HG02884 (cell line): ENCODE measurements around the gene OASL.
"Not testable (repeated sequence)": the region's sequence is repeated elsewhere in the genome, so short reads cannot be mapped to it uniquely, and the experiment has no call there.

ENCODE experiments used
- ATAC-seq: cut with Tn5 transposase; IDR thresholded peaks from one replicate; pipeline ENCODE4 v1.9.1; 2021; ENCODE audit warnings: mild to moderate bottlenecking, moderate library complexity; ENCODE audit not compliant: unreplicated experiment

Gene OASL, protein sequence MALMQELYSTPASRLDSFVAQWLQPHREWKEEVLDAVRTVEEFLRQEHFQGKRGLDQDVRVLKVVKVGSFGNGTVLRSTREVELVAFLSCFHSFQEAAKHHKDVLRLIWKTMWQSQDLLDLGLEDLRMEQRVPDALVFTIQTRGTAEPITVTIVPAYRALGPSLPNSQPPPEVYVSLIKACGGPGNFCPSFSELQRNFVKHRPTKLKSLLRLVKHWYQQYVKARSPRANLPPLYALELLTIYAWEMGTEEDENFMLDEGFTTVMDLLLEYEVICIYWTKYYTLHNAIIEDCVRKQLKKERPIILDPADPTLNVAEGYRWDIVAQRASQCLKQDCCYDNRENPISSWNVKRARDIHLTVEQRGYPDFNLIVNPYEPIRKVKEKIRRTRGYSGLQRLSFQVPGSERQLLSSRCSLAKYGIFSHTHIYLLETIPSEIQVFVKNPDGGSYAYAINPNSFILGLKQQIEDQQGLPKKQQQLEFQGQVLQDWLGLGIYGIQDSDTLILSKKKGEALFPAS

DNA sequence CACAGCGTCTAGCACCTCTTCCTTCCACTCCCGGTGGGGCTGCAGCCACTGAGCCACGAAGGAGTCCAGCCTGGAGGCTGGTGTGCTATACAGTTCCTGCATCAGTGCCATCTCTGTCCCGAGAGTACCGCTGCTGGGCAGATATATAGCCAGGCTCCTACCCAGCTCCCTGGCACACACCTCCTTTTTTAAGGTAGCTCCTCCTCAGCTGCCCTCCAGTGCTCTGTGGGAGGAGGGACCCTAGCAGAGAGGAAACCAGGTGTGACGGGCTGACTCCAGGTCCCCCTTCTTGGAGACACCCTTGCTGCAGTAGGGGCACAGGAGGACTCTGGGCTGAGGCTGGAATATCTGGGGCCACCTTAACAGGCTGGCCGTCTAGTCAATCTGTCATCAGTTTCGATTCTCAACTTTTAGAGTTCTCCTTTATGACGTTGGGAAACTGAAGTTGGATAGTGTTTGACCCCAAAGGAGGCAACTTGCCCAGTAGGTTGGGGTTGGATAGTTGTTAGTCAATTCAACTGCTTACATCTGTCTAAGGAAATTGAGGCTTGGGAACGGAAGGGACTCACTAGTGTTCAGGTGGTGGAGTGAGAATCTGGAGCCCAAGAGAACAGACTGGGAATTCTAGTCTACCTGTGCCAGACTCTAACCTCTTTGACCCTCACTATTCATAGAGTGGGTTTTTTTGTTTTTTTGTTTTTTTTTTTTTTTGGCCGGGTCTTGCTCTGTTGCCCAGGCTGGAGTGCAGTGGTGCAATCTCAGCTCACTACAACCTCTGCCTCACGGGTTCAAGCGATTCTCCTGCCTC, at the start of gene OASL:
TSS of gene OASL (minus strand) at position 386 of the 808 bp plus-strand sequence. CDS start at position 111, 275 bp downstream.
- ATAC-seq = peak; percentile 68

DNA sequence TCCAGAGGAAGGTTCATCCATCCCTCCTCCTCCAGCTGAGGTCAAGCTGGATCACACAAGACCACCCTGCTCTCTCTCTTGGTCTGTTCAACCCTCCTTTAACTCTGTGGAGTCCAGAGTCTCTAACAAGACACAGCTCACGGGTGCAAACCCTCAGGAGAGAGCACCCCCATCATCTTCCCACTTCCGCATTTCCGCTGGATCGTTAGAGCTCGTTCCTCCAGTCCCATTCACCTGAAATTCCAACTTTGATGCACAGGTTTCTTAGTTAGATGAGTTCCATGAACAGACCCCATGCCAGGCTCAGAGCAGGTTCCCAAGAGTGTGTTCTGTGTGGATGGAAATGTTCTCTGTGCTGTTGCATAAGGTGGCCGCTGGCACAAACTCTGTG, 49.1 kb upstream of the OASL start:
- no peak for ATAC-seq

DNA sequence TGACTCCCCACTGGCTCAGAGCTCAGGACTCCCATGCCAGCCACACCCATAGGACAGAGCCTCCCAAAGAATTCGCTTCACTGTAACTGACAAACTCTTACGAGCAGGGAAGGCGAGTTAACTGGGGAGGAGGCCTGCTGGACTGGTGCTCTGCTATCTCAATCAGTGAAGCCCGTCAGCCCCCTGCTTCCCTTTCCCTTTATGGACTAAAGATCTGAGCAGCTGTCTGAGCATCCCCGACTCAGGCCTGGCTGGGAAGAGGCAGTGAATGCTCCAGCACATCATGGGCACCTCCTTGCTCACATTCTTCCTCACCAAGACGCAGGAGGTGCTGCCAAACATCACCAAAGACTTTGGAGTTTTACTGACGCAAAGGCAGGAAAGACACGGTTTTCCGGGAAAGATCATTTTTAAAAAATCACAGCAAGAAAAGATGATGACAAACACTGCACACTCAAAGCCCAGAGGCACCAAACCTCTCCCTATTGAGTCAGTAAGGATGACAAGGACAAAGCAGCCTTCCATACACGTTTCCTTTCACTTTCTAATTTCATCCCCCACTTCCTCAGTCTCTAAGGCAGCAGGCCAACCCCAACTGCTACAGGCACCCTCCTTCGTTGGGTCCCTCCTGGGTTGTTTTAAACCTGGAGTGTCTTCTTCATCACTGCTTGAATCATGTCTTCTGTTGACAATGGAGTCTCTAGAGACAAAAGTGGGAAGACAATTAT, 48.6 kb upstream of the OASL start:
- no peak for ATAC-seq

DNA sequence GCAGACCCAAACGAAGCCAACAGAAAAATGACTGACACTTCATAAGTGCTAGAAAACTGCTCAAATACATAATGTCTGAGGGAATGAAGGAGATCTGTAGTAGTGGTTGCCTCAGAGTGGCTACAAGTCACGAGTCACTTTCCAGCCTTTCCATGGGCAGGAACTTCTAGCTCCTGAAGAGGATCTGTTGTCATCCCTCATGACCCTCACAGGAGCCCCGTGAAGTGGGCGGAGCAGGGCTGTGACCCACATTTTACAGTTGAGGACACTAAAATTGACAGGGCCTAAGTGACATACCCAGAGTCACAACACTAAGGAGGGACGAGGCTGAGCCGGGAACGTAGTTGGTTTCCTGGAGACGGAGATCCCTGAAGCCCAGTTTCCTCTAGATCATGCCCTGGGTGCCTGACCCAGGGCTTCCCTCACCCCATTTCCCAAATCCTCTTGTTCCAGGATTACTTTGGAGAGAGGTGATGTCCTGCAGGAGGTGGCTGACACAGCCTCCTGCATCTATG, 47.8 kb upstream of the OASL start:
- ATAC-seq = no peak

DNA sequence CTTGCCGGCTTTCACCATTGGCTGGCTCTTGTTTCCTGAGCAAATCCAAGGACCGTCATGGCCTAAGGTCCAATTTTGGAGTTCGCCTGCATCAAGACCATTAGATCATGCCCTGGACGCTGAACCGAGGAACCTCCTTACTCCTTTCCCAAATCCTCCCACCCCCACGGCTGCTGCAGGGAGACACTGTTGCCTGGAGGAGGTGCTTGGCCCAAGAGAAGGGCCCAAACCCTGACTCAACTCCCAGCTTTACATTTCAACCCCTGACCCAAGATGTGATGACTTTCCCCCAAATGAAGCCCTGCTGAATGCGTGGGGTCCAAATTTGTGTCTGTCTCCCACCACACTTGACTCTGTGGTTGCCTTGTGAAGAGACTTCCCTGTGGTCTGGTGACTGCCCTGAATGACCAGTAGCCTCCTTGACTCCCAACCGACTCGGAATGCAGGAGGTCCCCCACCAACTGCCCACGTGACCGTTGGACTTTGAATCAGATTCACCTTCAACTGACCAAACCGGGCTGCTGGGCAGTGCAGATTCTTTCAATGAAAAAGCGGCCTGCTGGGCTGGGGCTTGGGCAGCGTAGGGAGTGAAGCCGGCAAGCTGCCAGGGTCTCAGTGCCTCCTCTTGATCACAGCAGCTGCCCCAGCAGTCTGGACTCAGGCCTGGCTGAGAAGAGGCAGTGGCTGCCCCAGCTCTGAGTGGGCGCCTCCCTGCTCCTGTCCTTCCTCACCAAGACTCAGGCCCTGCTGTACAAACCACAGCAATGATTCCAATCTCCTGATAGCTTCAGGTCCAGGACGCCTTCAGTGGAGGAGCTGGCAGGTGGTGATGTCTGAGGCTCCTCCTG, 46.7 kb upstream of the OASL start:
- no peak for ATAC-seq

DNA sequence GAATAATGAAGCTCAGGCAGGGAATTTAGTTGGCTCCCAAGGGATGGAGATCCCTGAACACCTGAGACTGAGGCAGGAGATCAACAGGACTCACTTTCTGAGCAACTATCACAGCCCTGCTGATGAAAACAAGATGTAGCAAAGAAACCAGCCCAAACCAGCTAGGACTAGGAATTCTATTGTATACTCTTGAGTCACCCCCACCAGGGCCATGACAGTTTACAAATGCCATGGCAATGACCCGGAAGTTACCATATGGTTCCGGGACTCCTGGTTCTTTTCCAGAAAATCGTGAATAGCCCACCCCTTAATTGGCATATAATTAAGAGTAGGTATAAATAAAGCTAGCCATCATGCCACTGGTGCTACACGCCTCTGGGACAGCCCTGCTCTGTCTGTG, 46.0 kb upstream of the OASL start:
- ATAC-seq = no peak

DNA sequence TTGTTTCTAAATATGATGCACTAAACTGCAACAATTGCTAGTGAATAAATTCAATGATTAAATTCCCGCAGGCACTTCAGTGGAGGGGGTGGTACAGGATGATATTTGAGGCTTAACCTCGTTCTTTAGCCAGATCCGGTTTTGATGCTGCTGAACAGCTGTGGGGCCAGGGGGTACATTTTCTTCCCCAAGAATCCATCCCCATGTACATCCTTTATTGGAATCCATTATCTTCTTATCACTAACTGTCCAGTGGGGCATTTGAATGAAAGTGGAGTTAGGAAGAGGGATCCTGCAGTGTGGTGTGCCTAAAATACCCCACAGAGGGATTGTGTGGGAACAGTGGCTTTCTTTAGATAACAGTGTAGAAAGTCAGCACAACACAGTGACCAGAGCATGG, 45.2 kb upstream of the OASL start:
- ATAC-seq = no peak

DNA sequence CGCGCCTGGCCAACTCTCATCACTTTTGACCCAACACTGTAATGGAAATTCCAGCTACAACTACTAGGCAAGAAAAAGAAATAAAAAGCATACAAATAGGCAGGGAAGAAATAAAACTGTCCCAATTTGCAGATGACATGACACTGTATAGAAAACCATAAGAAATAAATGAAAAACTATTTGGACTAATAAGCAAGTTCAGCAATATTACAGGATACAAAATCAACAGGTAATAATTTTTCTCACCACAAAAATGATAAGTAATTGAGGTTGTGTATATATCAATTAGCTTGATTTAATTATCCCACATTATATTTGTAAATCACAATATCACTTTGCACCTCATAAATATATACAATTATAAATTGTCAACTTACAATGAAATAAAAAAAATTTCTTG, 41.9 kb upstream of the OASL start:
- ATAC-seq = no peak

DNA sequence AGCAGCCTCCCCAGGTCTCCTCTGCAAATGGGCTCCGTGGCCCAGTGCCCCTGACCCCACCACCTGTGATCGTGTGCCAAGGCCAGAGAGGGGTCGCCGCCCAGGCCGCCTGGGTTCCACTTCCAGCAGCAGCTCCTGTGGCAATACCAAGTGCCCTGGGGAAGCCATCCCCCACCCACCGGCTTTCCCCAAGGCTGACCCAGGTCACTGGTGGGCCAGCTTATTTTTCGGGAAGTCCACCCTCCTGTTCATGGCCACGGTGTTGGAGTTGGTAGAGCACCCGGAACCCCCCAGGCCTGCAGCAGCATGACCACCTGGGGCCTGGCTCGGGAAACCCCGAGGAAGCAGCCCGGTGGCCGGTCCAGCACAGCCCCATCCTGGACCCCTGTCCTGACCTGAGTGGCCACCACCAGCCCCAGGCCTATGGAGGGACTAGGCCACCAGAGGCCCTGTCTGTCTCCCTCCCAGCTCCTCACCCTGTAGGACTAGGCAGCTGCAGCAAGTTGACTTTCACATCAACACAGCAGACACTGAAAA, 40.8 kb upstream of the OASL start:
- ATAC-seq = no peak

DNA sequence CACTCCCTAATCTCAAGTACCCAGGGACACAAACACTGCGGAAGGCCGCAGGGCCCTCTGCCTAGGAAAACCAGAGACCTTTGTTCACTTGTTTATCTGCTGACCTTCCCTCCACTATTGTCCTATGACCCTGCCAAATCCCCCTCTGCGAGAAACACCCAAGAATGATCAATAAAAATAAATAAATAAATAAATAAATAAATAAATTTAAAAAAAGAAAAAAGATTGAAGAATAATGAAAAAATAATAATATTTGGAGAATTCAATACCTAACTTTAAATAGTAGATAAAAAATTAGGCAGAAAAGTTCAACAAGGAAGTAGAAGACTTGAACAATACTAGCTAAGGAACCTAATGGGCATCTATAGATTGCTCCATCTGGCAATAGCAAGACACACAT, 38.4 kb upstream of the OASL start:
- ATAC-seq = not testable (repeated sequence)

DNA sequence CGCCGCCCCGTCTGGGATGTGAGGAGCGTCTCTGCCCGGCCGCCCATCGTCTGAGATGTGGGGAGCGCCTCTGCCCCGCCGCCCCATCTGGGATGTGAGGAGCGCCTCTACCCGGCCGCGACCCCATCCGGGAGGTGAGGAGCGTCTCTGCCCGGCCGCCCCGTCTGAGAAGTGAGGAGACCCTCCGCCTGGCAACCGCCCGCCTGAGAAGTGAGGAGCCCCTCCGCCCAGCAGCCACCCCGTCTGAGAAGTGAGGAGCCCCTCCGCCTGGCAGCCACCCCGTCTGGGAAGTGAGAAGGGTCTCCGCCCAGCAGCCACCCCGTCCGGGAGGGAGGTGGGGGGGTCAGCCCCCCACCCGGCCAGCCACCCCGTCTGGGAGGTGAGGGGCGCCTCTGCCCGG, 36.9 kb upstream of the OASL start:
- ATAC-seq = not testable (repeated sequence)

DNA sequence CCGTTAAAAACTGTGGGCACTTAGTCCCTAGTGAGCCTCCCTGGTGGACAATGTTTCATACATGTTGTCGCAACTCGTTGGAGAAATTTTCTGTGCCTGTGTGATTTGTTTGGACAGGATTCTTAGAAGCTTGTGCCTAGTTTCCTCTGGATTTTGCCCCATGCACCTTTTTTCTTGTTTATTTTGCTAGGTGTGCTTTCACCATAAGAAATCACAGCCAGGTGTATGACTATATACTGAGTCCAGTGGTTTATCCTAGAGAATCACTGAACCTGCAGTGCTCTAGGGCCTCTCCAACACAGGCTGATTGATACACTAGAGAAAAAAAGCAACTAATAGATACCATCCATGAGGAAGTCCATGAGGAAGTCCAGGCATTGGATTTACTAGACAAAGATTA, 33.1 kb upstream of the OASL start:
- no peak for ATAC-seq

DNA sequence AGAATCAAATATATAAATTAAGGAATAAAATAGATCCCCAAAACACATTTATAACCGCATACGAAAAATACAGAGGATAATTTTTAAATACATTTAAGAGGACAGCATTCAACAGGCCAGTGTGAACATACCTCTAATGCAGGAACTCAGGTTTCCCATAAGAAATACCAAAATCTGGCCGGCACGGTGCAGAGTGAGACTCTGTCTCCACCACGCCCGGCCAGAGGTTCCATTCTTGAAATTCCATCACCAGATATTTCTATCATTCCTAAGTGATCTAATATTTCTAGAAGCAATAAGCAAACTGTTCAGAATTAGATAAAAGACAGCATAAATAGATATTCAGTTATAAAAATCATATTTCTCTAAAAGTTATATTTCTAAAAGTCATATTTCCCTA, 30.2 kb upstream of the OASL start:
- ATAC-seq = no peak

DNA sequence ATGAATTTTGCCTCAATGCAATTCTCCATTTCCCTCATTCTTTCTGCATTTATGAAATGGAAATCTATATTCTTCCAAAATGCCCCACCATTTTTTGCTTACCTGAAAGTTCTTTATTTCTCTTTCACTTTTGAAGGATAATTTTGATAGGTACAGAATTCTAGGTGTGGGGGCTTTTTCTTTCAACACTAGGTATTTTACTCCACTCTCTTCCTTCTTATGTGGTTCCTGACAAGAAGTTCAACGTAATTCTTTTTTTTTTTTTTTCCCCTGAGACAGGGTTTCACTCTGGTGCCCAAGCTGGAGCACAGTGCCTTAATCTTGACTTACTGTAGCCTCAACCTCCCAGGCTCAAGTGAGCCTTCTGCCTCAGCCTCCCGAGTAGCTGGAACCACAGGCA, 26.3 kb upstream of the OASL start:
- no peak for ATAC-seq

DNA sequence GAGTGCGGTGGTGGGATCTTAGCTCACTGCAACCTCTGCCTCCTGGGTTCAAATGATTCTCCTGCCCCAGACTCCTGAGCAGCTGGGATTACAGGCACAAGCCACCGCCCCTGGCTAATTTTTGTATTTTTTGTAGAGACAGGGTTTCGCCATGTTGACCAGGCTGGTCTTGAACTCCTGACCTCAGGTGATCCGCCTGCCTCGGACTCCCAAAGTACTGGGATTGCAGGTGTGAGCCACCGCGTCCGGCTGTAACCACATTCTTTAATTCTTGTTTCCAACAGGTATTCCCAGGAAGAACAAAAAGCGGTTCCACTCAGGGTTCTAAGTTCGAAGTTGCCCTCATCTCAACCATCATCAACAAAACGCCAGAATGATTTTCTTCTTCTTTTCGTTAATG, 25.5 kb upstream of the OASL start:
- ATAC-seq = not testable (repeated sequence)

DNA sequence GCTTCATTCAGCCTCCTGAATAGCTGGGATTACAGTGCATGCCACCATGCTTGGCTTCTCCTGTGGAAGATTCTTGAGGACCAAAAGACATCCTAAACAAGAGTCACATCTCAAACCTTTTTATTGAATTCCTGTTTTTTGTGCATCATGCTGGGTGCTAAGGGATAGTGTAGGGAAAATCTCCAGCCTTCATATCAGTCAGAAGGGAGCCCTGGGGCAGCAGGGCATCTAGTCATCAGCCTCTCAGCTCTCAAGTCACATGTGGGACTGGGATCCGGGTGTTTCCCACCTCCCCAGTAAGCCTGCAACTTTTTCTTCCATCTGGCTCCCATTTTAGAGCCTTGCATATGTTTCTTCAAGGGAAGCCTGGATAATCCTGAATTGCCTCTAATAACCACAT, 25.1 kb upstream of the OASL start:
- no peak for ATAC-seq

DNA sequence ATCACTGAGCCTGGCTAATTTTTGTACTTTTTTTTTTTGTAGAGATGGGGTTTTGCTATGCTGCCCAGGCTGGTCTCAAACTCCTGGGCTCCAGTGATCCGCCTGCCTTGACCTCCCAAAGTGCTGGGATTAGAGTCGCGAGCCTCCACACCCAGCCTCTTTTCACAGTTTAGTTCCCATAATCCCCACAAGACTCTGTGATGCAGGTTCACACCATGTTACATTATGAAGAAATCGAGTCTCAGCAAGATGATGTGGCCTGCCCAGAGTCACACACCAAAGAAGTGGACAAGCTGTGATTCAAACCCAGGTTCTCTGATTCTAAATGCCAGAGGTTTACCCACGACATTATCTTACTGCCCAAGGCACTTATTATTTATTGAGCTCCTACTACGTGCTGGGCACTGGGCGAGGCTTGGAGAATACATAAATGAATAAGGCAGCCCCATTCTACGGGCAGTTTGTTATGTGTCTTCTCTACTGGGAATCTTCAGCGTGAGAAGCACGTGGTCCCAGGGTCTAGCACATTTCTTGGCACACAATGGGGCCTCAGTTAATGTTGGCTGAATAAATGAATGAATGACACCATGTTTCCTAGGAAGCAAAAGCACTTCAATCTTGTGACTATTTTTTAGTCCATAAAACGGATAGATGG, 23.5 kb upstream of the OASL start:
- ATAC-seq = no peak

DNA sequence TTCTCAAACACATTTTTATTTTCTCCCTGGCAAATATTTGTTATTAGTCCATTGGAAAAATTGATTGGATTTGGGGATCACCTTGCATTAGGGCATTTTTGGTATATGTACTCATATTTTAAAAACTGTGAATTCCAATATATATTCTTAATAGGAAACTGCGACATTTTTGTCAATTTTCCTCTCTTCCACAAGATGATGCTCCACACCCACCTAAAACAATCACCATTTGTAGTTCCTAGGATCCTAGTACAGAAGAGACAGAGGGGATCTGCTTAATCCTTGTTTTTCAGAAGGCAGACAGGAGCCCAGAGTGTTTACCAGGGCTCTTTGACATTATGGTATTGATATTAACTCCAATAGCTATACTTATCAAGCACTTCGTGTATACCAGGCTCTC, 22.8 kb upstream of the OASL start:
- ATAC-seq = no peak
